ENCODE results near the gene TSGA10IP.

Gene TSGA10IP

DNA sequence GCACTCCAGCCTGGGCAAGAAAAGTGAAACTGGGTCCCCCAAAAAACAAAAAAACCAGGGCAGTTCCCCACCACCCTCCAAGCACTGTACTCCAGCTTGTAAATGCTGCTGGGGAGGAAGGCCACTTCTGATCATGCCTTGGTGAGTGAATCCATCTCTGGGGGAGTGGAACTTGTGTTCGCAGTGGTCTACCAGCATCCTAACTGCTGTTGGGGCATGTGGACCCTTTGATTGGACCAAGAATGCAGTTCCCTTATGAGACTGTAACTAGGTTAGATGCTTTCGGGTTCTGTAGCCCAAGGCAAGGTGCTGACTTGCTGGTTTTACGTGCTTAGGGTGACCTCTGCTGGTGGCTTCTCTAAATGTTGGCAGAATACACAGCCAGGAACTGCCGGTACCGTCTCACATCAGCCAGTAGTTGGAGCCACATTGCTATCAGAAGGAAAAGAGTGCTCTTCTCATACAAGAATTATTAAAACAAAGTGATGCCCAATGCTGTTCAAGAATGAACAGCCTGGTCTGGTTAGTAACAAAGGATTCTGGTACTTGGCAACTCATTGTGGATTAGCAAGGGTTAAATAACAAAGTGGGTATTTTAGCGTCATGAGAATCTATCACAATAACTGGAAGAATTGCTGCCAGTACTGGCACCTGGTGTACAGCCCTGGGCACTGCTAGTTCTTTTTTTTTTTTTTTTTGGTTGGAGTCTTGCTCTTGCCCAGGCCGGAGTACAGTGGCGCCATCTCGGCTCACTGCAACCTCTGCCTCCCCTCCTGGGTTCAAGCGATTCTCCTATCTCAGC, 43.7 kb downstream of the TSGA10IP start:
- WGBS, result 25% methylated on average over 5 of the region's 10 CpGs
- Histone ChIP-seq H3K14ac (ENCODE audit: low read length in 2 of 2) (no peak overlapping the region), H2BK12ac (ENCODE audit: low read length in 2 of 2) (no peak overlapping the region), H3K4ac (ENCODE audit: low read depth in 1 of 2, low read length in 2 of 2) (no peak overlapping the region), H3K9ac (ENCODE audit: low read length) (no peak overlapping the region), H3K4me1 (ENCODE audit: control insufficient read depth, insufficient read depth, low read depth, low read length) (no peaks in the 10 kb centered on the region), H3K23ac (ENCODE audit: low read length in 2 of 2) (no peak overlapping the region), H2AK5ac (ENCODE audit: low read length, severe bottlenecking) (no peak overlapping the region), H3K4me2 (ENCODE audit: low read length, poor library complexity, severe bottlenecking) (no peak overlapping the region), H3K27me3 (ENCODE audit: control insufficient read depth in 1 of 2, insufficient read depth in 1 of 2, low read length in 2 of 2) (no peaks in the 10 kb centered on the region), H4K91ac (ENCODE audit: low read length) (no peak overlapping the region), H3K4me3 (ENCODE audit: insufficient read depth in 1 of 2, low read depth in 1 of 2, low read length in 2 of 2) (no peak overlapping the region), H3K27ac (ENCODE audit: low read length, poor library complexity, severe bottlenecking) (no peak overlapping the region), H3K9me3 (ENCODE audit: control insufficient read depth, low read length) (no peaks in the 10 kb centered on the region), H3K79me1 (replicated peaks; ENCODE audit: low read length, poor library complexity, severe bottlenecking) (peaks cover 6% of the 10 kb centered on the region), H3K36me3 (ENCODE audit: control insufficient read depth in 1 of 2, insufficient read depth in 2 of 2, low read depth in 1 of 2, low read length in 2 of 2) (peaks cover 11 to 26% of the 10 kb centered on the region in 2 experiments), H2AFZ (ENCODE audit: low read depth, low read length) (no peak overlapping the region), H2BK15ac (ENCODE audit: low read depth, poor library complexity, severe bottlenecking) (no peak overlapping the region), H4K8ac (ENCODE audit: low read length) (no peak overlapping the region), H2BK120ac (ENCODE audit: low read depth, low read length) (no peak overlapping the region), H2BK5ac (ENCODE audit: low read depth, low read length, poor library complexity, severe bottlenecking) (no peak overlapping the region), H3K18ac (ENCODE audit: low read depth in 1 of 2, low read length in 2 of 2) (no peak overlapping the region)
- peak; percentile 95 for DNase-seq

DNA sequence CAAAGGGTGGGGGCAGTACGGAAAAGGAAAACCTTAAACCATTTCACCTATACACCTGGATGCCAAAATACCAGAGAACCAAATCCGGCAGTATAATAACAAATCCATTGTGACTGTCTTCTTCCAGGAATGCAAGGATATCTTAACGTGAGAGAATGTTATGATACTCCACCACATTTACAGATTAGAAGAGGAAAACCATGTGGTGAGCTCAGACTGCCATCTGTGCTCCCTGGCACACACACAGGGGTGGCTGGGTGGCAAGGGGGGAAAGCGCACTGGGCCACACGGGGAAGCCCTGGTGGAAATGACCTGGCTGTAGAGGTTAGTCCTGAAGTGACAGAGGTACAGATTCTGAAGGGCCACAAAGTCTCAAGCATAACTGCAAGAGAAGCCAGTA, 46.8 kb downstream of the TSGA10IP start:
- Histone ChIP-seq H2BK5ac (ENCODE audit: low read depth, low read length, poor library complexity, severe bottlenecking) (no peak overlapping the region), H2AK5ac (ENCODE audit: low read length, severe bottlenecking) (no peak overlapping the region), H3K27me3 (ENCODE audit: control insufficient read depth in 1 of 2, insufficient read depth in 1 of 2, low read length in 2 of 2) (no peaks in the 10 kb centered on the region), H3K4me1 (ENCODE audit: control insufficient read depth, insufficient read depth, low read depth, low read length) (no peaks in the 10 kb centered on the region), H3K27ac (ENCODE audit: low read length, poor library complexity, severe bottlenecking) (no peak overlapping the region), H3K4ac (ENCODE audit: low read depth in 1 of 2, low read length in 2 of 2) (no peak overlapping the region), H2BK12ac (ENCODE audit: low read length in 2 of 2) (no peak overlapping the region), H2BK120ac (ENCODE audit: low read depth, low read length) (no peak overlapping the region), H2AFZ (ENCODE audit: low read depth, low read length) (no peak overlapping the region), H3K36me3 (ENCODE audit: control insufficient read depth in 1 of 2, insufficient read depth in 2 of 2, low read depth in 1 of 2, low read length in 2 of 2) (peaks cover 28% of the 10 kb centered on the region in 2 experiments), H4K8ac (ENCODE audit: low read length) (no peak overlapping the region), H3K9ac (ENCODE audit: low read length) (no peak overlapping the region), H2BK15ac (ENCODE audit: low read depth, poor library complexity, severe bottlenecking) (no peak overlapping the region), H3K23ac (ENCODE audit: low read length in 2 of 2) (no peak overlapping the region), H3K4me2 (ENCODE audit: low read length, poor library complexity, severe bottlenecking) (no peak overlapping the region), H3K79me1 (replicated peaks; ENCODE audit: low read length, poor library complexity, severe bottlenecking) (peaks cover 7% of the 10 kb centered on the region), H3K9me3 (ENCODE audit: control insufficient read depth, low read length) (no peaks in the 10 kb centered on the region), H4K91ac (ENCODE audit: low read length) (no peak overlapping the region), H3K18ac (ENCODE audit: low read depth in 1 of 2, low read length in 2 of 2) (no peak overlapping the region), H3K14ac (ENCODE audit: low read length in 2 of 2) (no peak overlapping the region), H3K4me3 (ENCODE audit: insufficient read depth in 1 of 2, low read depth in 1 of 2, low read length in 2 of 2) (no peak overlapping the region)
- WGBS, result 88% methylated on average over 5 of the region's 5 CpGs
- DNase-seq, result no peak

DNA sequence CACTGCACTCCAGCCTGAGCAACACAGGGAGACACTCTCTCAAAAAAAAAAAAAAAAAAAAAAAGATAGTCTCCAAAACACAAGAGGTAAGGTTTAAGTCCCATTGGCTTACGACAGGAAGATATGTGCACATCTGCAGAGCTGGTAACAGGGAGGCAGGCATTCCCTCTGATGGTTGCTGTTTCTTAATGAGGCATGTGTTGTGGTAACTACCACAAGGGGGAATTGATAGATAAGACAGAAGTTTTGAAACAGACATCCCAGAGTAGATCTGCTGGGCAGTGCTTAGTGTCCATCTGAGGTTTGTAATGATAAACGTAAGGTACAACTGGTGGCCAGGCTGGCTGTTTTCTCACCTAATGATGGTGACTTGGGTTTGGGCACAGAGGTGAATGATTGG, 52.0 kb downstream of the TSGA10IP start:
- no peak for DNase-seq
- Histone ChIP-seq H2AK5ac (ENCODE audit: low read length, severe bottlenecking) (no peak overlapping the region), H3K18ac (ENCODE audit: low read depth in 1 of 2, low read length in 2 of 2) (no peak overlapping the region), H3K27me3 (ENCODE audit: control insufficient read depth in 1 of 2, insufficient read depth in 1 of 2, low read length in 2 of 2) (no peaks in the 10 kb centered on the region), H3K79me1 (replicated peaks; ENCODE audit: low read length, poor library complexity, severe bottlenecking) (peaks cover 29% of the 10 kb centered on the region), H3K9me3 (ENCODE audit: control insufficient read depth, low read length) (no peaks in the 10 kb centered on the region), H3K36me3 (ENCODE audit: control insufficient read depth in 1 of 2, insufficient read depth in 2 of 2, low read depth in 1 of 2, low read length in 2 of 2) (peaks cover 42 to 54% of the 10 kb centered on the region in 2 experiments), H2BK15ac (ENCODE audit: low read depth, poor library complexity, severe bottlenecking) (no peak overlapping the region), H3K4ac (ENCODE audit: low read depth in 1 of 2, low read length in 2 of 2) (no peak overlapping the region), H3K4me2 (ENCODE audit: low read length, poor library complexity, severe bottlenecking) (no peak overlapping the region), H2BK5ac (ENCODE audit: low read depth, low read length, poor library complexity, severe bottlenecking) (no peak overlapping the region), H4K8ac (ENCODE audit: low read length) (no peak overlapping the region), H2AFZ (ENCODE audit: low read depth, low read length) (no peak overlapping the region), H2BK120ac (ENCODE audit: low read depth, low read length) (no peak overlapping the region), H3K4me3 (ENCODE audit: insufficient read depth in 1 of 2, low read depth in 1 of 2, low read length in 2 of 2) (no peak overlapping the region), H4K91ac (ENCODE audit: low read length) (no peak overlapping the region), H3K14ac (ENCODE audit: low read length in 2 of 2) (no peak overlapping the region), H3K9ac (ENCODE audit: low read length) (no peak overlapping the region), H3K23ac (ENCODE audit: low read length in 2 of 2) (no peak overlapping the region), H3K4me1 (ENCODE audit: control insufficient read depth, insufficient read depth, low read depth, low read length) (peaks cover 5% of the 10 kb centered on the region), H2BK12ac (ENCODE audit: low read length in 2 of 2) (no peak overlapping the region), H3K27ac (ENCODE audit: low read length, poor library complexity, severe bottlenecking) (no peak overlapping the region)
- WGBS, result 93% methylated on average over 2 of the region's 2 CpGs

DNA sequence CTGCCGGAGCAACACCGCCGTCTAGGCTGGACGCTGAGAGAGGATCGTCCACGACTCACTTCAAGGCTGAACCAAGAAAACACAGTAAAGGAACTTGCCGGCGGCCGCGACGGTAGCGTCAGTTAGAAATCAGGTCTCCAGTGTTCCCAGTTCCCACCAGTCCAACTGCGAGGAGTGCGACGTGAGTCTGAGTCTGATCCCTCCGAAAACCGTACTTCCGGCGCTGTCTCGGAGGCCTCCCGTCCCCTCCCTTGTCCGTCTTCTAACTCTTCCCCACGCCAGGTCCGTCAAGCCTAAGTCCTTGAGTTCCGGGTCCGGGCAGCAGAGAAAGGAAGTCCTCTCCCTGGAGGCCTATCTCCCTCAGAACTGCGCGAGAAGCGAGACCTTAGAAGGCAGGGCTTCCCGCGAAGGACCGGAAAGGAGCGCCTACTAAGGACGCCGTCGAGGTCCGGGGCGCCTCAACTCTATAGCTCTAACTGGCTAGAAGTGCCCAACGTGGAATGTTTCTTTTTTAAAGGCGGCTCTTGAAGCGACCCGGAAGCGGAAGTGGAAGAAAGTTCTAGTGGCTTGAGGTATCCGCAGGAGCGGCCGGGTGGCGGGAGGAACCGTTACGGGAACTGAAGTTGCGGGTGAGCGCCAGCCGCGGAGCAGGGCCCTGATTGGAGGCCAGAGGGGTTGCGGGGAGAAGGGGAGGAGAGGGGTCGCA, 56.8 kb downstream of the TSGA10IP start, which contains the start of the genes BANF1 and EIF1AD:
TSS of gene BANF1 (plus strand) at position 562 of the 706 bp plus-strand sequence. CDS start 748 bp downstream, outside the sequence.
TSS of gene EIF1AD (minus strand) at position 216 of the 706 bp plus-strand sequence. CDS start 1,768 bp downstream, outside the sequence.
- Histone ChIP-seq H4K91ac (ENCODE audit: low read length) (peak within 1 kb of the TSS; percentile 81), H3K23ac (ENCODE audit: low read length in 2 of 2) (no peak within 1 kb of the TSS), H3K79me1 (replicated peaks; ENCODE audit: low read length, poor library complexity, severe bottlenecking) (peaks cover 32% of the 10 kb centered on the region), H3K36me3 (ENCODE audit: control insufficient read depth in 1 of 2, insufficient read depth in 2 of 2, low read depth in 1 of 2, low read length in 2 of 2) (peaks cover 55 to 57% of the 10 kb centered on the region in 2 experiments), H2BK15ac (ENCODE audit: low read depth, poor library complexity, severe bottlenecking) (peak within 1 kb of the TSS; percentile 85), H2BK5ac (ENCODE audit: low read depth, low read length, poor library complexity, severe bottlenecking) (no peak within 1 kb of the TSS), H3K4me3 (ENCODE audit: insufficient read depth in 1 of 2, low read depth in 1 of 2, low read length in 2 of 2) (peak within 1 kb of the TSS; percentile 89 to 93), H3K14ac (ENCODE audit: low read length in 2 of 2) (peak within 1 kb of the TSS in 1 of 2 experiments; percentile 94), H3K27me3 (ENCODE audit: control insufficient read depth in 1 of 2, insufficient read depth in 1 of 2, low read length in 2 of 2) (no peaks in the 10 kb centered on the region), H4K8ac (ENCODE audit: low read length) (peak within 1 kb of the TSS; percentile 95), H3K4me1 (ENCODE audit: control insufficient read depth, insufficient read depth, low read depth, low read length) (peaks cover 10% of the 10 kb centered on the region), H2AK5ac (ENCODE audit: low read length, severe bottlenecking) (no peak within 1 kb of the TSS), H3K9me3 (ENCODE audit: control insufficient read depth, low read length) (no peaks in the 10 kb centered on the region), H3K27ac (ENCODE audit: low read length, poor library complexity, severe bottlenecking) (peak within 1 kb of the TSS; percentile 83), H3K9ac (ENCODE audit: low read length) (peak within 1 kb of the TSS; percentile 96), H3K18ac (ENCODE audit: low read depth in 1 of 2, low read length in 2 of 2) (peak within 1 kb of the TSS; percentile 80 to 93), H3K4me2 (ENCODE audit: low read length, poor library complexity, severe bottlenecking) (peak within 1 kb of the TSS; percentile 72), H3K4ac (ENCODE audit: low read depth in 1 of 2, low read length in 2 of 2) (peak within 1 kb of the TSS; percentile 30 to 89), H2BK120ac (ENCODE audit: low read depth, low read length) (peak within 1 kb of the TSS; percentile 25), H2AFZ (ENCODE audit: low read depth, low read length) (peak within 1 kb of the TSS; percentile 81), H2BK12ac (ENCODE audit: low read length in 2 of 2) (peak within 1 kb of the TSS in 1 of 2 experiments; percentile 55)
- peak; percentile 99 for DNase-seq
- WGBS, result under 1% methylated on average over 55 of the region's 55 CpGs
